ENCODE results near the gene TPRG1.
"Not testable (repeated sequence)": the region's sequence is repeated elsewhere in the genome, so short reads cannot be mapped to it uniquely, and the experiment has no call there.

TPRG1 gene

DNA sequence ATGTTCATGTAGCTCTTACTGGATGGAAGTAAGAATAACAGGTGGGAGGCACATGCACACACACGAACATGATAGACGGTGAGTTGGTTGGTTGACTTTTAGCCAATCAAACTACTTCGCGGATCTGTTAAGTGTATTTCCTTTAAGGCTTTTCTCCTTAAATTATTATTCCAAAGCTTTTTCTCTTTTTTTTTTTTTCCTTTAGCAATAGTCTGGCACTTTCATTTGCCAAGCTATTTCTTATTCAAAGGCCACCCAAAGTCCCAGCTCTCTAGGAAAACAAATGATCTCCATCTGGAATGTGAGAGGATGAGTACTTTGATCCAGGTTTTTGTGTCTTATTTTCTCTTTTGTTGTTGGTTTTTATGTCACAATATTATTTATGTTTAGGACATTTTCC, 141.1 kb downstream of the TPRG1 start:
- TF ChIP-seq, protein P1, sequence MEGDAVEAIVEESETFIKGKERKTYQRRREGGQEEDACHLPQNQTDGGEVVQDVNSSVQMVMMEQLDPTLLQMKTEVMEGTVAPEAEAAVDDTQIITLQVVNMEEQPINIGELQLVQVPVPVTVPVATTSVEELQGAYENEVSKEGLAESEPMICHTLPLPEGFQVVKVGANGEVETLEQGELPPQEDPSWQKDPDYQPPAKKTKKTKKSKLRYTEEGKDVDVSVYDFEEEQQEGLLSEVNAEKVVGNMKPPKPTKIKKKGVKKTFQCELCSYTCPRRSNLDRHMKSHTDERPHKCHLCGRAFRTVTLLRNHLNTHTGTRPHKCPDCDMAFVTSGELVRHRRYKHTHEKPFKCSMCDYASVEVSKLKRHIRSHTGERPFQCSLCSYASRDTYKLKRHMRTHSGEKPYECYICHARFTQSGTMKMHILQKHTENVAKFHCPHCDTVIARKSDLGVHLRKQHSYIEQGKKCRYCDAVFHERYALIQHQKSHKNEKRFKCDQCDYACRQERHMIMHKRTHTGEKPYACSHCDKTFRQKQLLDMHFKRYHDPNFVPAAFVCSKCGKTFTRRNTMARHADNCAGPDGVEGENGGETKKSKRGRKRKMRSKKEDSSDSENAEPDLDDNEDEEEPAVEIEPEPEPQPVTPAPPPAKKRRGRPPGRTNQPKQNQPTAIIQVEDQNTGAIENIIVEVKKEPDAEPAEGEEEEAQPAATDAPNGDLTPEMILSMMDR (IDR thresholded peaks at IDR 0.05; ENCODE audit: low read length, missing control alignments): no peak
- no peak overlapping the region for H3K4me3 ChIP-seq (replicated peaks; ENCODE audit: low read depth, low read length)
- no peak for DNase-seq (ENCODE audit: low read depth)

DNA sequence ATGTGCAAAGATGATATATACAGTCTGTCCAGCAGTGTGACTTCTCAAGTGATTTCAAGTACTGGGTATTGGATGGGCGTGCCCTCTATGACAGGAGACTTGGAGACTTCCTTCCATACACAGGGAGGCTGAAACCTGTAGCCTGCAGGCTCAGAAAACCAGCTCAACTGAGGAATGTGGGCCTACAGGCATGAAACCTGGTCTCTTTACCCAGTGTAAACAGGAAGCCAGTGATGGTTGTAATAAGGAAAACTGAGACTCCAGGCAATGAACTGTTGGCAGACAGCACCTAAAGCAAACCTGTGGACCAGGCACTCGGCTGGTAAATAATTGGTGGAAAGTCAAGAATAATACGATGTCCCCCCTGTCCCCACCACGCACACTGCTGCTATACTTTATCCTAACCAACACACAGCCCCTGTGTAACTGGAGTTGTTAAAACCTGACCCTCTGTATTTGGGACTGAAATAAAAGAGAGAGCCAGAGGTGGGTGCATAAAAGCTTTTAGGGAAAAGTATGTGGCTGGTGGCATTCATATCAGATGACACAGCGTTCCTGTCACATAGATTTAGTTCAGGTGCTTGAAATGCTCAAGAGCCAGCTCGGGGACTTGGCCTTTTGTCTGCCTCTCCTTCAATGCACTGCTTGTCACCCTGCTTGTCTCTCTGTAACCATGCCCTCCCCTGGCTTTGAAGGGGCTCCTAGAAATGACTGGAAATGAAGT, 144.7 kb downstream of the TPRG1 start:
- H3K4me3 ChIP-seq (replicated peaks; ENCODE audit: low read depth, low read length): no peak overlapping the region
- TF ChIP-seq, protein P1 (IDR thresholded peaks at IDR 0.05; ENCODE audit: low read length, missing control alignments): no peak
- DNase-seq (ENCODE audit: low read depth): no peak

DNA sequence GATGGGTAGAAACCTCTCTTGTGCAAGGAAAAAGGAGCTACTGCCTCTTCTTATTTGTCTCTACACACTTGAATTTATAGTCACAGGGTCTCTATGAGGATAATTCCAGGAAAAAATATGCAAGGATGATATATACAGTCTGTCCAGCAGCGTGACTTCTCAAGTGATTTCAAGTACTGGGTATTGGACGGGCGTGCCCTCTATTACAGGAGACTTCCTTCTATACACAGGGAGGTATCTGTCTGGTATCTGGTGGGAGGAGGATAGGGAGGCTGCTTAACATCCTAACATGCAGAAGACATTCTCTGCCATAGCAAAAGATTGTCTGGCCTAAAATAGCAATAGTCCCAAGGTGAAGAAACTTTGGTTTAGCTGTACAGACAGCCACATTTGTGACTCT, 146.1 kb downstream of the TPRG1 start:
- TF ChIP-seq, protein P1 (IDR thresholded peaks at IDR 0.05; ENCODE audit: low read length, missing control alignments): no peak
- no peak for DNase-seq (ENCODE audit: low read depth)
- H3K4me3 ChIP-seq (replicated peaks; ENCODE audit: low read depth, low read length): no peak overlapping the region

DNA sequence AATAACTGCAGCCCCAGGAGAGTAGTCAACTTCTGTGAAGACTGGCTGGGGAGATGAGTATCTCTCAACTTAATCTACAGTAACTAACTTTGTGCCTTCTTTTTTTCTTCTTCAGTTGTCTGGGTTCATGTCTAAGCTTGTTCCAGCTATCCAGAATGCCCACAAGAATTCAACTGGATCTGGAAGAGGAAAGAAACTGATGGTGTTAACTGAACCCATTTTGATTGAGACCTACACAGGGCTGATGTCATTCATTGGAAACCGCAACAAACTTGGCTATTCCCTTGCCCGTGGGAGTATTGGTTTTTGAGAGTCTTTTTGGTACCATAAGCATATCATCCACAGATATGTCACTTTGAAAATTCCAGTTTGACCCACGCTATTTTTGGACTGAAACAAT, 148.7 kb downstream of the TPRG1 start:
- H3K4me3 ChIP-seq (replicated peaks; ENCODE audit: low read depth, low read length): no peak overlapping the region
- TF ChIP-seq, protein P1 (IDR thresholded peaks at IDR 0.05; ENCODE audit: low read length, missing control alignments): no peak
- DNase-seq (ENCODE audit: low read depth): no peak

DNA sequence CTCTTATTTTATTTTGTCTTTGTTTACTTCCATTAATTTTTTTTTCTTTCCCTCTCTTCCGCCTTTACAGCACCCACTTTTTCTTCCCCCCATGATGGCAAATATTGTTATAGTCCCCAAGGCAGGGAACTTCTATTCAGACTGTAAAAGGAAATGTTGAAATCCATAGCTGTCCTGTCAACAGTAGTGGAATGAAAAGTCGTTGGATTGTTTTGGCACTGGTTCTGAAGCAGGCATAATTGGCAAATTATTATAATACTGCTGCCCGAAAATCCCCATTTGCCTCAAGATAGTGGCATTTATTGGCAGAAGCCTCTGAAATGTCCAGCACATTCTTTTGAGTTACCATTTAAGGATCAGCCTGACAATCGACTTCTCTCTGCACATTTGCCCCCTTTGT, 150.6 kb downstream of the TPRG1 start:
- no peak overlapping the region for H3K4me3 ChIP-seq (replicated peaks; ENCODE audit: low read depth, low read length)
- no peak for DNase-seq (ENCODE audit: low read depth)
- TF ChIP-seq, protein P1 (IDR thresholded peaks at IDR 0.05; ENCODE audit: low read length, missing control alignments): no peak

DNA sequence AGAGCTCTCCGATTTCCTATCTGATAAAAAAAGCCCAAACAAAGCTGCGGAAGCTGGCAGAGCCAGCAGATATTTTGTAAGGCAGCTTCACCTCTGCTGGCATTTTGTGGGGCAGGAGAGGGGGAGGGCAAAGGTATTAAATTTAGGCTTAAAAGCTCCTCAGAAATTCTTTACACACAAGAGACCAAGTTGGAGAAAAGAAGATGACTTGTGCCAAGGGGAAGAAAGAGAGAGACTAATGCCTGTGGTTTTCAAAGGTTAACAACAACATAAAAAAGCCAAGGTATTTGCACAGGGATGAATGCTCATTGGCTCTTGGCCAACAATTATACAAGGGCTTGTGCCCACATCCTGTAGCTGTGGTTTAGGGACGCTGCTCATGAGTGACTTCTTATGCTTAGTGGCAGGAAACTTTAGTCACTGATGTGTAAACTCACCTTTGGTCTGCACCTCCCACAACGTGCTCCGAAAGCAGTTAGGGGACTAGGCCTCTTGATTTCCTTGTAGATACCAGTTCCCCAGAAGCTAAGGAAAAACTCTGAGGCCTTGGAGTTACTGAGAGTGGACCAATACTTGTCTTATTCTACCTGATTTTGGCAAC, 152.9 kb downstream of the TPRG1 start:
- peak; percentile 60 for DNase-seq (ENCODE audit: low read depth)
- H3K4me3 ChIP-seq (replicated peaks; ENCODE audit: low read depth, low read length): no peak overlapping the region
- TF ChIP-seq, protein P1 (IDR thresholded peaks at IDR 0.05; ENCODE audit: low read length, missing control alignments): no peak

DNA sequence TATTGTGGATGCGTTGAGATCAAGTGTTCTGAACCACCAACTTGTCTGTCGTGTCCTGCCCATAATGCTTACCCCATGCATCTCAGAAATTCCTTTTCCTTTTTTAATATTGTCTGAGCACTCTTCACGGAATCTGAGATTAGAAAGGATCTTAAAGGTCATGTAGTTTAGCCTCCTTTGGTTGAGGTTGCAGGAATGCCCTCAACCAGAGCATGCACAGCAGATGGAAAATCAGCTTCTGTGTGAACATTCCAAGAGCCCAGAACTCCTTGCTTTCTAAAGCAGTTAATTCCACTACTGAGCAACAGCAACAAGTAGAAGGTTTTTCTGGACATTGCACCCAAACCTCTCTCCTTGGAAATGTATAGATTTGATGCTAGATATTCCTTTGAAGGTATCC, 153.7 kb downstream of the TPRG1 start:
- no peak for DNase-seq (ENCODE audit: low read depth)
- H3K4me3 ChIP-seq (replicated peaks; ENCODE audit: low read depth, low read length): no peak overlapping the region
- TF ChIP-seq, protein P1 (IDR thresholded peaks at IDR 0.05; ENCODE audit: low read length, missing control alignments): no peak

DNA sequence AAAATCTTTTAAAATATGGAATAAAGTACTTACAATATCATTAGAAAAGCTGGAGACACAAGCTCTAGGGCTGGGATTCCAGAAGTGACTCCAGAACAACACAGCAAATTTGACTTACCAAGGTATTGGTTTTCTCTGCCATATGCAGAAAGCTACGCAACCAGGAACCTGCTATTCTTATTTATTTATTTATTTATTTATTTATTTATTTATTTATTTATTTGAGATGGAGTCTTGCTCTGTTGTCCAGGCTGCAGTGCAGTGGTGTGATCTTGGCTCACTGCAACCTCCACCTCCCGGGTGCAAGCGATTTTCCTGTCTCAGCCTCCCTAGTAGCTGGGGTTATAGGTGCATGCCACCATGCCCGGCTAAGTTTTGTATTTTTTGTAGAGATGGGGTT, 157.9 kb downstream of the TPRG1 start:
- not testable (repeated sequence) for DNase-seq (ENCODE audit: low read depth); H3K4me3 ChIP-seq (replicated peaks; ENCODE audit: low read depth, low read length)
